Ovary (tissue), 9 donors: ENCODE results near the gene PIRT. TPM values are rescaled to one million over a fixed set of nuclear protein-coding genes. Genes with fewer than 3 reads are reported as not detected.

Experiments
- DNase-seq, 5 donors: peaks; one replicate each; pipeline ENCODE4 v3.0.0-alpha.2; 2019 to 2020
- H3K27ac ChIP-seq, 2 donors: fragments of 200-600 bp; one replicate each; pipeline versions ENCODE4 v1.5.1 to v1.8.0; 2019 to 2022
- H3K27me3 ChIP-seq: fragments of 200-600 bp; one replicate; pipeline ENCODE4 v1.8.0; 2022
- H3K36me3 ChIP-seq: fragments of 200-600 bp; sonication (generic); one replicate; pipeline ENCODE4 v1.5.1; 2019
- H3K4me1 ChIP-seq: one replicate; pipeline ENCODE4 v1.8.1; 2013; ENCODE audit warnings: mild to moderate bottlenecking, moderate library complexity; ENCODE audit not compliant: insufficient read depth
- H3K4me3 ChIP-seq: fragments of 200-600 bp; sonication (generic); one replicate; pipeline ENCODE4 v1.5.1; 2017
- H3K9me3 ChIP-seq, 2 donors: fragments of 200-600 bp in 1 of 2; sonication (generic) in 1 of 2; one replicate each; pipeline versions ENCODE4 v1.5.1 to v1.8.1; 2013 to 2019; ENCODE audit warnings: mild to moderate bottlenecking in 1 of 2, moderate library complexity in 1 of 2
- CTCF ChIP-seq, 3 donors: fragments of 450-650 bp in 2 of 3; fragments of 200-600 bp in 1 of 3; IDR thresholded peaks; one replicate each; pipeline versions ENCODE4 v1.5.1 to v1.8.0; 2016 to 2022; ENCODE audit warnings: antibody characterized with exemption in 3 of 3, mild to moderate bottlenecking in 1 of 3
- EP300 ChIP-seq: sonication (generic); formaldehyde crosslinking; IDR thresholded peaks from one replicate; pipeline ENCODE4 v1.6.1; 2017; ENCODE audit warnings: antibody characterized with exemption
- POLR2A ChIP-seq: fragments of 450-650 bp; IDR thresholded peaks from one replicate; pipeline ENCODE4 v1.6.1; 2017; ENCODE audit warnings: antibody characterized with exemption, mild to moderate bottlenecking, moderate library complexity
- WGBS, 3 donors: extraction: QIAGEN DNeasy Blood & Tissue Kit in 1 of 3; methylation state at CpG; one replicate each; pipeline versions ENCODE4 v1.1.5 to v1.1.7; 2013 to 2017; 5-methylcytosine and 5-hydroxymethylcytosine counted together
- intact Hi-C, 4 donors: fragments of 100-400 bp; cut with DNase I; formaldehyde crosslinking; loops; one replicate each; pipeline versions ENCODE4 v1.11.0 to v1.15.1; 2022 to 2023
- polyA plus RNA-seq, 2 donors: library from polyadenylated mRNA; stranded (reverse); fragments of 200-250 nt in 1 of 2; fragments of 350-450 nt in 1 of 2; fragmentation: Illumina TruSeq in 1 of 2; extraction: RNeasy Lipid Tissue Mini Kit (QIAGEN cat#74804) in 1 of 2; gene quantifications; one replicate each; pipeline ENCODE4 v1.2.3, GENCODE V29; 2013 to 2014
- total RNA-seq, 7 donors: library from RNA; depleted of rRNA in 2 of 7; stranded (reverse); fragments of >200 nt in 2 of 7; fragmentation: NEBNext Ultra II Directional in 3 of 7; extraction: Animal tissue kit (Norgen Biotek cat#: 25700) in 3 of 7; gene quantifications; one replicate each; pipeline versions ENCODE4 v1.1.0 to v1.2.4, GENCODE V29; 2016 to 2023
- donor health status: DM: no; HTN: no; CAD: no; lungs with moderate emphysema.
- donor health status: DM: no; HTN: no; CAD: no.
- donor health status: Bipolar disorder and iron deficiency.
- donor health status: DM: yes; HTN: yes; CAD: no.
- donor health status: DM: no; HTN: no; CAD: no.
- donor health status: DM: yes; HTN: yes; CAD: no.

The PIRT gene
- total and polyA plus RNA-seq, 9 donors: not detected

- TF ChIP-seq EP300 (no peak), POLR2A (no peak), CTCF (IDR thresholded peaks at IDR 0.05) (no peak)
- Histone ChIP-seq H3K27ac (no peak overlapping the region), H3K4me3 (no peak overlapping the region), H3K4me1 (peaks cover 16% of the 10 kb centered on the region), H3K9me3 (no peaks in the 10 kb centered on the region), H3K36me3 (no peaks in the 10 kb centered on the region), H3K27me3 (no peaks in the 10 kb centered on the region)
- WGBS, 3 donors: 65 to 77% (median 69%) methylated on average over 4 of the region's 4 CpGs
- DNase-seq: no peak
- intact Hi-C loops: no loop called here
Measured at GRCh38 chr17:10821054-10821453, 16.8 kb downstream of the PIRT start.

GRCh38 chr17:10815319-10815718, 22.6 kb downstream of the PIRT start:
- no peak for TF ChIP-seq POLR2A
- no peak for TF ChIP-seq CTCF (IDR thresholded peaks at IDR 0.05)
- no peak for TF ChIP-seq EP300
- no peak for DNase-seq
- Histone ChIP-seq H3K4me3 (no peak overlapping the region), H3K27ac (no peak overlapping the region), H3K9me3 (no peaks in the 10 kb centered on the region), H3K4me1 (no peaks in the 10 kb centered on the region), H3K36me3 (no peaks in the 10 kb centered on the region), H3K27me3 (no peaks in the 10 kb centered on the region)
- 75 to 82% (median 81%) methylated on average over 5 of the region's 5 CpGs for whole genome bisulfite sequencing, 3 donors
- intact Hi-C loops: no loop called here

- Histone ChIP-seq H3K4me1 (no peaks in the 10 kb centered on the region), H3K27me3 (no peaks in the 10 kb centered on the region), H3K36me3 (no peaks in the 10 kb centered on the region), H3K9me3 (no peaks in the 10 kb centered on the region), H3K27ac (no peak overlapping the region), H3K4me3 (no peak overlapping the region)
- no peak for DNase-seq
- 12 to 31% (median 19%) methylated on average over 1 of the region's 1 CpG for WGBS, 3 donors
- intact Hi-C loops: no loop called here
- no peak for TF ChIP-seq POLR2A
- TF ChIP-seq CTCF (IDR thresholded peaks at IDR 0.05): no peak
- no peak for TF ChIP-seq EP300
Measured at GRCh38 chr17:10814075-10814474, 23.8 kb downstream of the PIRT start.

- Histone ChIP-seq H3K4me1 (no peaks in the 10 kb centered on the region), H3K36me3 (no peaks in the 10 kb centered on the region), H3K4me3 (no peak overlapping the region), H3K9me3 (no peaks in the 10 kb centered on the region), H3K27ac (no peak overlapping the region), H3K27me3 (no peaks in the 10 kb centered on the region)
- no peak for TF ChIP-seq POLR2A
- TF ChIP-seq EP300: no peak
- TF ChIP-seq CTCF (IDR thresholded peaks at IDR 0.05): no peak
- no peak for DNase-seq
- intact Hi-C loops: no loop called here
- WGBS, 3 donors: 74 to 75% (median 75%) methylated on average over 5 of the region's 5 CpGs
Measured at GRCh38 chr17:10812674-10813073, 25.2 kb downstream of the PIRT start.

GRCh38 chr17:10809605-10810004, 28.3 kb downstream of the PIRT start:
- H3K4me1 ChIP-seq: no peaks in the 10 kb centered on the region
- TF ChIP-seq POLR2A (no peak), CTCF (IDR thresholded peaks at IDR 0.05) (no peak), EP300 (no peak)
- intact Hi-C loops: no loop called here
- H3K4me3 ChIP-seq: no peak overlapping the region
- no peaks in the 10 kb centered on the region for H3K36me3 ChIP-seq
- 87 to 97% (median 96%) methylated on average over 4 of the region's 4 CpGs for WGBS, 3 donors
- H3K27me3 ChIP-seq: no peaks in the 10 kb centered on the region
- DNase-seq: no peak
- H3K27ac ChIP-seq: no peak overlapping the region
- no peaks in the 10 kb centered on the region for H3K9me3 ChIP-seq
